SJSA1 (cell line): ENCODE results near the gene KIF11. TPM values are rescaled to one million over a fixed set of nuclear protein-coding genes. Genes with fewer than 3 reads are reported as not detected.

Source experiments
- DNase-seq, 2 experiments: peaks; one replicate each; pipeline ENCODE4 v3.0.0-alpha.2; 2015 to 2020; ENCODE audit warnings: low spot score in 2 of 2, low read depth in 1 of 2
- H3K27ac ChIP-seq: fragments of 250-450 bp; sonication (Bioruptor Pico); 2 replicates; pipeline ENCODE4 v1.5.1; 2020; ENCODE audit warnings: mild to moderate bottlenecking, moderate library complexity
- H3K27me3 ChIP-seq: fragments of 250-450 bp; sonication (Bioruptor Pico); replicated peaks from 2 replicates; pipeline ENCODE4 v1.5.1; 2020; ENCODE audit warnings: mild to moderate bottlenecking, moderate library complexity
- H3K36me3 ChIP-seq: fragments of 250-450 bp; sonication (Bioruptor Pico); 2 replicates; pipeline ENCODE4 v1.5.1; 2020; ENCODE audit warnings: mild to moderate bottlenecking
- H3K4me1 ChIP-seq: fragments of 250-450 bp; sonication (Bioruptor Pico); replicated peaks from 2 replicates; pipeline ENCODE4 v1.6.1; 2021; ENCODE audit warnings: mild to moderate bottlenecking
- H3K4me3 ChIP-seq: fragments of 250-450 bp; sonication (Bioruptor Pico); 2 replicates; pipeline ENCODE4 v1.5.1; 2020; ENCODE audit warnings: mild to moderate bottlenecking
- H3K9me3 ChIP-seq: fragments of 250-450 bp; sonication (Bioruptor Pico); replicated peaks from 2 replicates; pipeline ENCODE4 v1.5.1; 2020; ENCODE audit warnings: mild to moderate bottlenecking
- total RNA-seq: library from RNA; depleted of rRNA; stranded (reverse); fragments of >200 nt; shearing (Covaris generic); gene quantifications from 2 replicates; pipeline ENCODE4 v1.2.3, GENCODE V29; 2014; rRNA removed

The KIF11 gene
- total RNA-seq, 1 experiment from 2014 or later: 93.0 TPM

- no peaks in the 10 kb centered on the region for H3K9me3 ChIP-seq
- H3K27ac ChIP-seq: no peak overlapping the region
- peaks cover 57% of the 10 kb centered on the region for H3K36me3 ChIP-seq
- H3K4me3 ChIP-seq: no peak overlapping the region
- H3K27me3 ChIP-seq: no peaks in the 10 kb centered on the region
- no peak for DNase-seq
- H3K4me1 ChIP-seq: peaks cover 28% of the 10 kb centered on the region
Measured at GRCh38 chr10:92692697-92693533, 100.0 kb downstream of the KIF11 start.

GRCh38 chr10:92693534-92693893 lies 100.6 kb downstream of the KIF11 start:
- Histone ChIP-seq H3K4me1 (peaks cover 24% of the 10 kb centered on the region), H3K27me3 (no peaks in the 10 kb centered on the region), H3K4me3 (no peak overlapping the region), H3K36me3 (peaks cover 57% of the 10 kb centered on the region), H3K27ac (no peak overlapping the region), H3K9me3 (no peaks in the 10 kb centered on the region)
- no peak for DNase-seq

- no peak overlapping the region for H3K4me3 ChIP-seq
- H3K27ac ChIP-seq: no peak overlapping the region
- H3K36me3 ChIP-seq: peaks cover 44% of the 10 kb centered on the region
- no peaks in the 10 kb centered on the region for H3K9me3 ChIP-seq
- no peaks in the 10 kb centered on the region for H3K27me3 ChIP-seq
- no peak for DNase-seq
- peaks cover 23% of the 10 kb centered on the region for H3K4me1 ChIP-seq
Measured at GRCh38 chr10:92695679-92696605, 103.0 kb downstream of the KIF11 start.

- peaks cover 14% of the 10 kb centered on the region for H3K4me1 ChIP-seq
Measured at GRCh38 chr10:92696606-92697383, 103.9 kb downstream of the KIF11 start.

GRCh38 chr10:92697663-92698511 lies 105.0 kb downstream of the KIF11 start:
- no peaks in the 10 kb centered on the region for H3K9me3 ChIP-seq
- no peak for DNase-seq

More at GRCh38 chr10:92696606-92697383, 103.9 kb downstream of the KIF11 start:
- peaks cover 35% of the 10 kb centered on the region for H3K36me3 ChIP-seq
- no peaks in the 10 kb centered on the region for H3K27me3 ChIP-seq
- H3K4me3 ChIP-seq: no peak overlapping the region
- no peaks in the 10 kb centered on the region for H3K9me3 ChIP-seq
- DNase-seq: no peak
- H3K27ac ChIP-seq: no peak overlapping the region

GRCh38 chr10:92699193-92699517 lies 106.2 kb downstream of the KIF11 start:
- no peaks in the 10 kb centered on the region for H3K27me3 ChIP-seq
- peaks cover 16% of the 10 kb centered on the region for H3K36me3 ChIP-seq
- H3K4me3 ChIP-seq: peak overlapping the region; percentile 25
- peak overlapping the region; percentile 50; the same call in 1 of the 2 replicates for H3K27ac ChIP-seq
- H3K9me3 ChIP-seq: no peaks in the 10 kb centered on the region
- H3K4me1 ChIP-seq: peaks cover 12% of the 10 kb centered on the region
- peak in 1 of 2 experiments; percentile 7 for DNase-seq

More at GRCh38 chr10:92697663-92698511, 105.0 kb downstream of the KIF11 start:
- H3K36me3 ChIP-seq: peaks cover 24% of the 10 kb centered on the region
- H3K4me3 ChIP-seq: no peak overlapping the region
- H3K27me3 ChIP-seq: no peaks in the 10 kb centered on the region
- no peak overlapping the region for H3K27ac ChIP-seq
- H3K4me1 ChIP-seq: peaks cover 12% of the 10 kb centered on the region

- DNase-seq: peak; percentile 61 to 65
- H3K4me3 ChIP-seq: peak overlapping the region; percentile 25
- H3K4me1 ChIP-seq: peaks cover 12% of the 10 kb centered on the region
- no peaks in the 10 kb centered on the region for H3K9me3 ChIP-seq
- H3K27ac ChIP-seq: peak overlapping the region; percentile 50
- no peaks in the 10 kb centered on the region for H3K27me3 ChIP-seq
- H3K36me3 ChIP-seq: peaks cover 10% of the 10 kb centered on the region
Measured at GRCh38 chr10:92699518-92700381, 106.8 kb downstream of the KIF11 start.

GRCh38 chr10:92702301-92702916 lies 109.5 kb downstream of the KIF11 start:
- Histone ChIP-seq H3K36me3 (no peaks in the 10 kb centered on the region), H3K27me3 (no peaks in the 10 kb centered on the region), H3K4me1 (peaks cover 12% of the 10 kb centered on the region), H3K27ac (no peak overlapping the region), H3K4me3 (no peak overlapping the region), H3K9me3 (no peaks in the 10 kb centered on the region)
- DNase-seq: no peak

Other genes with a start within 250 kb of the KIF11 start
- gene IDE, start 19.0 kb upstream of the KIF11 start, total RNA-seq: 51.3 and 59.6 TPM in 2 replicates
- gene HHEX, start 96.8 kb downstream of the KIF11 start, total RNA-seq: 17.3 and 17.7 TPM in 2 replicates